ENCODE data around the gene ZNF496.

DNA sequence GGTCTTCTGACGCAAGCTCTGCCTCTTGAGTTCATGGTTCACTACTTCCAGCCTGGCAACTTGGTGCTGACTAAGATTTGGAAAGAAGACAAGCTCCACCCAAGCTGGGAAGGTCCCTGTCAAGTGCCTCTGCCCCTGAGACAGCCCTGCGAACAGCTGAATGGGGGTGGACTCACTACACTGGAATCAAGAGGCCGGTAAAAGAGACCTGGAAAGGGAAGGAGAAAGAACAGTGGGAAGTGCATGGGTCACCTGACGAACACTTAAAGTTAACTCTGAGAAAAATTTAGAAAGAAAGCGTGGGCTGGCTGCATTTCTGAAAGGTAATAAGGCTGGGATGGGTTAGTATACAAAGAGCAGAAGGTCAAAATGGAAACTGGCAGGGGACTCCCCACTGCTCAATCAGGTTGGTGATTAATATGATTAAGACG lies 26.1 kb upstream of the ZNF496 start:
- TF ChIP-seq, protein P1, sequence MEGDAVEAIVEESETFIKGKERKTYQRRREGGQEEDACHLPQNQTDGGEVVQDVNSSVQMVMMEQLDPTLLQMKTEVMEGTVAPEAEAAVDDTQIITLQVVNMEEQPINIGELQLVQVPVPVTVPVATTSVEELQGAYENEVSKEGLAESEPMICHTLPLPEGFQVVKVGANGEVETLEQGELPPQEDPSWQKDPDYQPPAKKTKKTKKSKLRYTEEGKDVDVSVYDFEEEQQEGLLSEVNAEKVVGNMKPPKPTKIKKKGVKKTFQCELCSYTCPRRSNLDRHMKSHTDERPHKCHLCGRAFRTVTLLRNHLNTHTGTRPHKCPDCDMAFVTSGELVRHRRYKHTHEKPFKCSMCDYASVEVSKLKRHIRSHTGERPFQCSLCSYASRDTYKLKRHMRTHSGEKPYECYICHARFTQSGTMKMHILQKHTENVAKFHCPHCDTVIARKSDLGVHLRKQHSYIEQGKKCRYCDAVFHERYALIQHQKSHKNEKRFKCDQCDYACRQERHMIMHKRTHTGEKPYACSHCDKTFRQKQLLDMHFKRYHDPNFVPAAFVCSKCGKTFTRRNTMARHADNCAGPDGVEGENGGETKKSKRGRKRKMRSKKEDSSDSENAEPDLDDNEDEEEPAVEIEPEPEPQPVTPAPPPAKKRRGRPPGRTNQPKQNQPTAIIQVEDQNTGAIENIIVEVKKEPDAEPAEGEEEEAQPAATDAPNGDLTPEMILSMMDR (IDR thresholded peaks at IDR 0.05) = no peak
- no peak for TF ChIP-seq POLR2A (IDR thresholded peaks at IDR 0.05)
- TF ChIP-seq EP300 (IDR thresholded peaks at IDR 0.05) = no peak
- no peak for TF ChIP-seq POLR2AphosphoS5 (IDR thresholded peaks at IDR 0.05)
